Stomach (tissue), 4 donors: Measurements from ENCODE around the gene MLEC.

Experiments used
- EP300 ChIP-seq: sonication (generic); formaldehyde crosslinking; IDR thresholded peaks from one replicate; pipeline ENCODE4 v1.6.1; 2017; ENCODE audit warnings: antibody characterized with exemption
- POLR2A ChIP-seq, 4 donors: fragments of 450-650 bp; IDR thresholded peaks; one replicate each; pipeline ENCODE4 v1.6.1; 2016; ENCODE audit warnings: antibody characterized with exemption in 4 of 4, control low read depth in 2 of 4, mild to moderate bottlenecking in 1 of 4, moderate library complexity in 1 of 4
- TF ChIP-seq, protein P1 (sequence below), 7 experiments: fragments of 450-650 bp in 4 of 7; fragments of 200-600 bp in 3 of 7; sonication (generic) in 3 of 7; IDR thresholded peaks; one replicate each; pipeline ENCODE4 v1.5.1; 2016 to 2019; ENCODE audit warnings: antibody characterized with exemption in 7 of 7, control low read depth in 2 of 7, mild to moderate bottlenecking in 1 of 7

GRCh38 chr12:120685522-120685921 is 1.4 kb upstream of the MLEC start:
- TF ChIP-seq POLR2A (IDR thresholded peaks at IDR 0.05) (no peak), EP300 (no peak)
- TF ChIP-seq, protein P1, sequence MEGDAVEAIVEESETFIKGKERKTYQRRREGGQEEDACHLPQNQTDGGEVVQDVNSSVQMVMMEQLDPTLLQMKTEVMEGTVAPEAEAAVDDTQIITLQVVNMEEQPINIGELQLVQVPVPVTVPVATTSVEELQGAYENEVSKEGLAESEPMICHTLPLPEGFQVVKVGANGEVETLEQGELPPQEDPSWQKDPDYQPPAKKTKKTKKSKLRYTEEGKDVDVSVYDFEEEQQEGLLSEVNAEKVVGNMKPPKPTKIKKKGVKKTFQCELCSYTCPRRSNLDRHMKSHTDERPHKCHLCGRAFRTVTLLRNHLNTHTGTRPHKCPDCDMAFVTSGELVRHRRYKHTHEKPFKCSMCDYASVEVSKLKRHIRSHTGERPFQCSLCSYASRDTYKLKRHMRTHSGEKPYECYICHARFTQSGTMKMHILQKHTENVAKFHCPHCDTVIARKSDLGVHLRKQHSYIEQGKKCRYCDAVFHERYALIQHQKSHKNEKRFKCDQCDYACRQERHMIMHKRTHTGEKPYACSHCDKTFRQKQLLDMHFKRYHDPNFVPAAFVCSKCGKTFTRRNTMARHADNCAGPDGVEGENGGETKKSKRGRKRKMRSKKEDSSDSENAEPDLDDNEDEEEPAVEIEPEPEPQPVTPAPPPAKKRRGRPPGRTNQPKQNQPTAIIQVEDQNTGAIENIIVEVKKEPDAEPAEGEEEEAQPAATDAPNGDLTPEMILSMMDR (IDR thresholded peaks at IDR 0.05): no peak
